ENCODE measurements around the gene ADAMTSL1. TPM values are rescaled to one million over a fixed set of nuclear protein-coding genes. Genes with fewer than 3 reads are reported as not detected.

ADAMTSL1 gene
- total RNA-seq, 1 experiment from 2014 or later = 1.2 TPM

- H3T11ph ChIP-seq (ENCODE audit: low read length) = no peak overlapping the region
- no peak overlapping the region for H4K5ac ChIP-seq (ENCODE audit: insufficient read length, low read depth, low read length)
- H4K8ac ChIP-seq (replicated peaks; ENCODE audit: insufficient read length, low read depth, low read length) = no peak overlapping the region
- no peak overlapping the region for H3K23ac ChIP-seq (ENCODE audit: insufficient read length, low read depth, low read length)
- Mint-ChIP-seq H3K27me3 (ENCODE audit: low read depth) (no peaks in the 10 kb centered on the region), H3K4me1 (no peaks in the 10 kb centered on the region), H3K9me3 (no peaks in the 10 kb centered on the region), H3K4me3 (no peak overlapping the region), H3K36me3 (ENCODE audit: insufficient read depth in 1 of 3, low read depth in 3 of 3) (no peaks in the 10 kb centered on the region), H3K27ac (no peak overlapping the region)
- no peak overlapping the region for H3K14ac ChIP-seq (ENCODE audit: insufficient read depth, low read length)
- no peaks in the 10 kb centered on the region for H3K9me3 ChIP-seq (ENCODE audit: control insufficient read depth, low read depth, low read length)
- H3K79me2 ChIP-seq (ENCODE audit: insufficient read depth, low read length) = no peaks in the 10 kb centered on the region
- H2BK15ac ChIP-seq (ENCODE audit: low read depth, low read length) = no peak overlapping the region
- no peak overlapping the region for H2BK20ac ChIP-seq (ENCODE audit: low read depth, low read length, poor library complexity, severe bottlenecking)
- H3K4ac ChIP-seq (ENCODE audit: low read depth, low read length) = no peak overlapping the region
- H3K23me2 ChIP-seq (ENCODE audit: insufficient read length, low read depth, low read length, poor library complexity, severe bottlenecking) = no peaks in the 10 kb centered on the region
- no peaks in the 10 kb centered on the region for H3K79me1 ChIP-seq (ENCODE audit: insufficient read depth, low read depth, low read length, poor library complexity, severe bottlenecking)
- no peak overlapping the region for H3K9ac ChIP-seq (ENCODE audit: extremely low read depth, insufficient read length, low read length)
- H3K18ac ChIP-seq (ENCODE audit: insufficient read length, low read depth, low read length) = no peak overlapping the region
- H2BK120ac ChIP-seq (ENCODE audit: low read depth, low read length, poor library complexity, severe bottlenecking) = no peak overlapping the region
- no peak overlapping the region for H3K4me2 ChIP-seq (ENCODE audit: insufficient read depth, insufficient read length, low read length)
- H3K27me3 ChIP-seq (ENCODE audit: insufficient read depth, low read length) = no peaks in the 10 kb centered on the region
- no peak overlapping the region for H2AK5ac ChIP-seq (ENCODE audit: insufficient read length, low read length)
- no peak overlapping the region for H2BK12ac ChIP-seq (ENCODE audit: insufficient read length, low read depth, low read length)
- no peaks in the 10 kb centered on the region for H4K20me1 ChIP-seq (ENCODE audit: control insufficient read depth, insufficient read depth, insufficient read length)
- no peak overlapping the region for H3K27ac ChIP-seq (ENCODE audit: insufficient read length, low read depth, low read length)
- TF ChIP-seq, protein P1, sequence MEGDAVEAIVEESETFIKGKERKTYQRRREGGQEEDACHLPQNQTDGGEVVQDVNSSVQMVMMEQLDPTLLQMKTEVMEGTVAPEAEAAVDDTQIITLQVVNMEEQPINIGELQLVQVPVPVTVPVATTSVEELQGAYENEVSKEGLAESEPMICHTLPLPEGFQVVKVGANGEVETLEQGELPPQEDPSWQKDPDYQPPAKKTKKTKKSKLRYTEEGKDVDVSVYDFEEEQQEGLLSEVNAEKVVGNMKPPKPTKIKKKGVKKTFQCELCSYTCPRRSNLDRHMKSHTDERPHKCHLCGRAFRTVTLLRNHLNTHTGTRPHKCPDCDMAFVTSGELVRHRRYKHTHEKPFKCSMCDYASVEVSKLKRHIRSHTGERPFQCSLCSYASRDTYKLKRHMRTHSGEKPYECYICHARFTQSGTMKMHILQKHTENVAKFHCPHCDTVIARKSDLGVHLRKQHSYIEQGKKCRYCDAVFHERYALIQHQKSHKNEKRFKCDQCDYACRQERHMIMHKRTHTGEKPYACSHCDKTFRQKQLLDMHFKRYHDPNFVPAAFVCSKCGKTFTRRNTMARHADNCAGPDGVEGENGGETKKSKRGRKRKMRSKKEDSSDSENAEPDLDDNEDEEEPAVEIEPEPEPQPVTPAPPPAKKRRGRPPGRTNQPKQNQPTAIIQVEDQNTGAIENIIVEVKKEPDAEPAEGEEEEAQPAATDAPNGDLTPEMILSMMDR (conservative IDR thresholded peaks at IDR 0.05) = no peak
- H3K56ac ChIP-seq (ENCODE audit: insufficient read length, low read depth, low read length) = no peak overlapping the region
- H2BK5ac ChIP-seq (ENCODE audit: insufficient read length, low read length) = no peak overlapping the region
- H4K91ac ChIP-seq (ENCODE audit: insufficient read length, low read depth, low read length) = no peak overlapping the region
- H3K4me1 ChIP-seq (ENCODE audit: insufficient read depth, low read length) = no peaks in the 10 kb centered on the region
- no peak for DNase-seq
- H2AFZ ChIP-seq (ENCODE audit: low read length) = no peak overlapping the region
Observed at GRCh38 chr9:18675973-18676372, 202.0 kb downstream of the ADAMTSL1 start.

Data from H9 (cell line).